SK-N-SH (cell line): ENCODE measurements around the gene PLEKHA3. TPM values are rescaled to one million over a fixed set of nuclear protein-coding genes. Genes with fewer than 3 reads are reported as not detected.

Experiments
- CTCF ChIA-PET: fragments of 300-600, 350-600 bp; formaldehyde crosslinking; extraction: SDS; loops from one replicate; lab custom pipeline; 2021; lab: Yijun Ruan, JAX
- POLR2A ChIA-PET: fragments of 350-600 bp; sonication (Branson Sonifier 250); formaldehyde crosslinking; extraction: SDS; loops from one replicate; lab custom pipeline; 2020; ENCODE audit warnings: antibody characterized with exemption, inconsistent platforms; lab: Yijun Ruan, JAX
- DNase-seq: peaks from one replicate; pipeline ENCODE4 v3.0.0; 2012
- H2AFZ ChIP-seq: fragments of 200-600 bp; sonication (generic); 2 replicates; pipeline ENCODE4 v1.8.1; 2016; ENCODE audit warnings: antibody characterized with exemption, mild to moderate bottlenecking, low read depth
- H3F3A ChIP-seq: fragments of 200-600 bp; sonication (generic); replicated peaks from 2 replicates; pipeline ENCODE3; 2016; ENCODE audit warnings: antibody characterized with exemption, mild to moderate bottlenecking; ENCODE audit not compliant: insufficient read depth
- H3K27ac ChIP-seq, 2 experiments: fragments of 200-500 bp in 1 of 2; fragments of 200-600 bp in 1 of 2; sonication (Bioruptor generic) in 1 of 2; sonication (generic), shearing (Covaris generic) in 1 of 2; 2 replicates each; pipeline versions ENCODE4 v1.5.1 to v1.6.1; 2014 to 2016; ENCODE audit warnings: low read depth in 2 of 2, inconsistent platforms in 1 of 2, low read length in 1 of 2, mild to moderate bottlenecking in 1 of 2, mixed read lengths in 1 of 2
- H3K27me3 ChIP-seq: fragments of 200-600 bp; sonication (generic), shearing (Covaris generic); 2 replicates; pipeline ENCODE4 v1.6.1; 2016; ENCODE audit warnings: mixed run types; ENCODE audit not compliant: insufficient read depth
- H3K36me3 ChIP-seq, 2 experiments: fragments of 200-500 bp in 1 of 2; fragments of 200-600 bp in 1 of 2; sonication (Bioruptor generic) in 1 of 2; sonication (generic) in 1 of 2; replicated peaks in 1 of 2; 2 replicates each; pipeline versions ENCODE3 to v1.5.1; 2014 to 2016; ENCODE audit warnings: low read length in 1 of 2, mild to moderate bottlenecking in 1 of 2; ENCODE audit not compliant: insufficient read depth in 2 of 2, control insufficient read depth in 1 of 2
- H3K4me1 ChIP-seq, 2 experiments: fragments of 200-500 bp in 1 of 2; fragments of 200-600 bp in 1 of 2; sonication (Bioruptor generic) in 1 of 2; sonication (generic), shearing (Covaris generic) in 1 of 2; 2 replicates each; pipeline versions ENCODE4 v1.5.1 to v1.6.1; 2014 to 2016; ENCODE audit warnings: low read depth in 1 of 2, low read length in 1 of 2, mixed run types in 1 of 2; ENCODE audit not compliant: insufficient read depth in 2 of 2, control insufficient read depth in 1 of 2
- H3K4me2 ChIP-seq: fragments of 200-600 bp; sonication (generic), shearing (Covaris generic); 2 replicates; pipeline ENCODE4 v1.6.1; 2017; ENCODE audit warnings: mixed run types
- H3K4me3 ChIP-seq, 2 experiments: fragments of 200-500 bp in 1 of 2; fragments of 200-600 bp in 1 of 2; sonication (Bioruptor generic) in 1 of 2; sonication (generic), shearing (Covaris generic) in 1 of 2; 2 replicates each; pipeline versions ENCODE4 v1.5.1 to v1.8.1; 2014 to 2016; ENCODE audit warnings: low read depth in 2 of 2, inconsistent platforms in 1 of 2, low read length in 1 of 2, mild to moderate bottlenecking in 1 of 2, mixed read lengths in 1 of 2, moderate library complexity in 1 of 2
- H3K79me2 ChIP-seq: fragments of 200-600 bp; sonication (generic); 2 replicates; pipeline ENCODE4 v1.8.1; 2017; ENCODE audit warnings: mild to moderate bottlenecking; ENCODE audit not compliant: insufficient read depth
- H3K9ac ChIP-seq: fragments of 200-600 bp; sonication (generic); 2 replicates; pipeline ENCODE4 v1.6.1; 2017; ENCODE audit warnings: mixed run types
- H3K9me2 ChIP-seq: fragments of 200-600 bp; sonication (generic); 2 replicates; pipeline ENCODE4 v1.6.1; 2017; ENCODE audit warnings: mixed run types
- H3K9me3 ChIP-seq: fragments of 200-600 bp; sonication (generic); 2 replicates; pipeline ENCODE4 v1.6.1; 2017; ENCODE audit warnings: mixed run types, mild to moderate bottlenecking, moderate library complexity
- H4K20me1 ChIP-seq: fragments of 200-600 bp; sonication (generic); 2 replicates; pipeline ENCODE4 v1.6.1; 2017; ENCODE audit warnings: mild to moderate bottlenecking, mixed run types; ENCODE audit not compliant: insufficient read depth
- EP300 ChIP-seq, 2 experiments: IDR thresholded peaks; 2 replicates each; pipeline versions ENCODE4 v1.4.0 to v1.6.1; 2012; ENCODE audit warnings: borderline replicate concordance in 1 of 2, low read depth in 1 of 2, low read length in 1 of 2
- FOSL2 ChIP-seq: IDR thresholded peaks from 2 replicates; pipeline ENCODE4 v1.4.0; 2012; ENCODE audit warnings: low read depth, mild to moderate bottlenecking, moderate library complexity, borderline replicate concordance
- FOXM1 ChIP-seq: IDR thresholded peaks from 2 replicates; pipeline ENCODE4 v1.4.0; 2012; ENCODE audit warnings: low read depth, mild to moderate bottlenecking
- GATA2 ChIP-seq: sonication (generic); formaldehyde crosslinking; IDR thresholded peaks from 2 replicates; pipeline ENCODE4 v1.5.0; 2020; ENCODE audit warnings: mild to moderate bottlenecking, missing genetic modification reagents
- MEF2A ChIP-seq: IDR thresholded peaks from 2 replicates; pipeline ENCODE4 v1.4.0; 2012; ENCODE audit warnings: low read depth, borderline replicate concordance
- NFIC ChIP-seq: IDR thresholded peaks from 2 replicates; pipeline ENCODE4 v1.4.0; 2012; ENCODE audit warnings: borderline replicate concordance
- RFX5 ChIP-seq: IDR thresholded peaks from 2 replicates; pipeline ENCODE4 v1.6.1; 2012; ENCODE audit warnings: mild to moderate bottlenecking, improper control_type of control experiment, low read length
- RXRA ChIP-seq: IDR thresholded peaks from 2 replicates; pipeline ENCODE4 v1.4.0; 2012; ENCODE audit warnings: low read depth, mild to moderate bottlenecking, borderline replicate concordance
- SIN3A ChIP-seq: IDR thresholded peaks from 2 replicates; pipeline ENCODE4 v1.6.1; 2012; ENCODE audit warnings: low read depth, mild to moderate bottlenecking, low read length, moderate library complexity, borderline replicate concordance
- TEAD4 ChIP-seq: IDR thresholded peaks from 2 replicates; pipeline ENCODE4 v1.4.0; 2012; ENCODE audit warnings: mild to moderate bottlenecking, borderline replicate concordance; ENCODE audit not compliant: insufficient read depth
- WGBS: methylation state at CpG from one replicate; pipeline ENCODE4 v1.1.6; 2017; ENCODE audit warnings: low lambda C conversion rate; 5-methylcytosine and 5-hydroxymethylcytosine counted together
- polyA plus RNA-seq, 3 experiments: library from polyadenylated mRNA; depleted of rRNA; stranded (reverse); fragments of >200 nt; gene quantifications; 2 replicates each; pipeline ENCODE4 v1.2.3, GENCODE V29; 2012
- TF ChIP-seq, protein P1 (sequence below): IDR thresholded peaks from 2 replicates; pipeline ENCODE4 v1.4.0; 2012; ENCODE audit warnings: low read depth, borderline replicate concordance
- TF ChIP-seq, protein P2 (sequence below): IDR thresholded peaks from 2 replicates; pipeline ENCODE4 v1.6.1; 2012; ENCODE audit warnings: mild to moderate bottlenecking, low read depth, low read length, moderate library complexity
- TF ChIP-seq, protein P3 (sequence below): fragments of 150-350 bp; IDR thresholded peaks from 2 replicates; pipeline ENCODE4 v1.6.1; 2017; ENCODE audit warnings: antibody characterized with exemption, low read length, low read depth, borderline replicate concordance

Gene PLEKHA3
- polyA plus RNA-seq, 1 of the 3 experiments (the other 2 are of a cell fraction): 5.7 TPM

DNA sequence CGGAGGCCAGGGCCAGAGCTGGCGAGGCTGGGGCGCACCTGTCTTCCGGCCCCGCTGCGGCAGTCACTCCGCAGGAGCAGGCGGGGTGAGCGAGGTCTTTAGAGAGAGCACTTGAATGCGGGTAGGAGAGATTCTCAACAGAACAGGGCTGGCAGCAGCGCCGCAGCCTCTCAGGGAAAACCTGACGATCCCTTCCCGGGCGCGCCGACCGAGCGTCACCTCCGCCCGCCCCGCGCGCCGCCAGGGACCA is 29.8 kb upstream of the PLEKHA3 start:
- DNase-seq: no peak
- CTCF ChIA-PET: interaction anchor here (1.0 to 4.0 kb wide), 2 partner anchors 29 to 36 kb away, joined by 3 to 22 read pairs; no protein-coding TSS in a partner anchor
- peaks cover 48% of the 10 kb centered on the region for H3K79me2 ChIP-seq

More for the DNA sequence above, 29.8 kb upstream of the PLEKHA3 start:
- Histone ChIP-seq H3K4me1 (peaks cover 0 to 22% of the 10 kb centered on the region in 2 experiments; a peak in 2 of 4 replicates), H2AFZ (peak overlapping the region; percentile 64), H3K27ac (peak overlapping the region; percentile 91 to 98; a peak in 3 of 4 replicates), H3F3A (peaks cover 4% of the 10 kb centered on the region), H3K27me3 (no peaks in the 10 kb centered on the region), H3K36me3 (peaks cover 18 to 27% of the 10 kb centered on the region in 2 experiments), H3K4me3 (peak overlapping the region; percentile 97 to 100), H3K9me3 (no peaks in the 10 kb centered on the region), H3K4me2 (peak overlapping the region; percentile 99), H3K9me2 (no peaks in the 10 kb centered on the region), H4K20me1 (peaks cover 21% of the 10 kb centered on the region), H3K9ac (peak overlapping the region; percentile 96)
- POLR2A ChIA-PET: interaction anchor here (0.9 to 1.8 kb wide), 8 partner anchors 9 to 73 kb away, joined by 3 to 22 read pairs (median 8); no protein-coding TSS in a partner anchor
- no peak for TF ChIP-seq SIN3A
- TF ChIP-seq NFIC: no peak
- no peak for TF ChIP-seq FOSL2
- no peak for TF ChIP-seq GATA2 (CRISPR knock-in tag)
- no peak for TF ChIP-seq RXRA
- TF ChIP-seq RFX5: no peak
- TF ChIP-seq, protein P1, sequence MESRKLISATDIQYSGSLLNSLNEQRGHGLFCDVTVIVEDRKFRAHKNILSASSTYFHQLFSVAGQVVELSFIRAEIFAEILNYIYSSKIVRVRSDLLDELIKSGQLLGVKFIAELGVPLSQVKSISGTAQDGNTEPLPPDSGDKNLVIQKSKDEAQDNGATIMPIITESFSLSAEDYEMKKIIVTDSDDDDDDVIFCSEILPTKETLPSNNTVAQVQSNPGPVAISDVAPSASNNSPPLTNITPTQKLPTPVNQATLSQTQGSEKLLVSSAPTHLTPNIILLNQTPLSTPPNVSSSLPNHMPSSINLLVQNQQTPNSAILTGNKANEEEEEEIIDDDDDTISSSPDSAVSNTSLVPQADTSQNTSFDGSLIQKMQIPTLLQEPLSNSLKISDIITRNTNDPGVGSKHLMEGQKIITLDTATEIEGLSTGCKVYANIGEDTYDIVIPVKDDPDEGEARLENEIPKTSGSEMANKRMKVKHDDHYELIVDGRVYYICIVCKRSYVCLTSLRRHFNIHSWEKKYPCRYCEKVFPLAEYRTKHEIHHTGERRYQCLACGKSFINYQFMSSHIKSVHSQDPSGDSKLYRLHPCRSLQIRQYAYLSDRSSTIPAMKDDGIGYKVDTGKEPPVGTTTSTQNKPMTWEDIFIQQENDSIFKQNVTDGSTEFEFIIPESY: no peak
- TF ChIP-seq FOXM1: no peak
- no peak for TF ChIP-seq EP300 (IDR thresholded peaks at IDR 0.05; ENCODE audit: borderline replicate concordance in 1 of 2, low read depth in 1 of 2, low read length in 1 of 2)
- TF ChIP-seq, protein P2, sequence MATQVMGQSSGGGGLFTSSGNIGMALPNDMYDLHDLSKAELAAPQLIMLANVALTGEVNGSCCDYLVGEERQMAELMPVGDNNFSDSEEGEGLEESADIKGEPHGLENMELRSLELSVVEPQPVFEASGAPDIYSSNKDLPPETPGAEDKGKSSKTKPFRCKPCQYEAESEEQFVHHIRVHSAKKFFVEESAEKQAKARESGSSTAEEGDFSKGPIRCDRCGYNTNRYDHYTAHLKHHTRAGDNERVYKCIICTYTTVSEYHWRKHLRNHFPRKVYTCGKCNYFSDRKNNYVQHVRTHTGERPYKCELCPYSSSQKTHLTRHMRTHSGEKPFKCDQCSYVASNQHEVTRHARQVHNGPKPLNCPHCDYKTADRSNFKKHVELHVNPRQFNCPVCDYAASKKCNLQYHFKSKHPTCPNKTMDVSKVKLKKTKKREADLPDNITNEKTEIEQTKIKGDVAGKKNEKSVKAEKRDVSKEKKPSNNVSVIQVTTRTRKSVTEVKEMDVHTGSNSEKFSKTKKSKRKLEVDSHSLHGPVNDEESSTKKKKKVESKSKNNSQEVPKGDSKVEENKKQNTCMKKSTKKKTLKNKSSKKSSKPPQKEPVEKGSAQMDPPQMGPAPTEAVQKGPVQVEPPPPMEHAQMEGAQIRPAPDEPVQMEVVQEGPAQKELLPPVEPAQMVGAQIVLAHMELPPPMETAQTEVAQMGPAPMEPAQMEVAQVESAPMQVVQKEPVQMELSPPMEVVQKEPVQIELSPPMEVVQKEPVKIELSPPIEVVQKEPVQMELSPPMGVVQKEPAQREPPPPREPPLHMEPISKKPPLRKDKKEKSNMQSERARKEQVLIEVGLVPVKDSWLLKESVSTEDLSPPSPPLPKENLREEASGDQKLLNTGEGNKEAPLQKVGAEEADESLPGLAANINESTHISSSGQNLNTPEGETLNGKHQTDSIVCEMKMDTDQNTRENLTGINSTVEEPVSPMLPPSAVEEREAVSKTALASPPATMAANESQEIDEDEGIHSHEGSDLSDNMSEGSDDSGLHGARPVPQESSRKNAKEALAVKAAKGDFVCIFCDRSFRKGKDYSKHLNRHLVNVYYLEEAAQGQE: no peak
- TF ChIP-seq TEAD4: no peak
- TF ChIP-seq MEF2A: no peak
- TF ChIP-seq, protein P3, sequence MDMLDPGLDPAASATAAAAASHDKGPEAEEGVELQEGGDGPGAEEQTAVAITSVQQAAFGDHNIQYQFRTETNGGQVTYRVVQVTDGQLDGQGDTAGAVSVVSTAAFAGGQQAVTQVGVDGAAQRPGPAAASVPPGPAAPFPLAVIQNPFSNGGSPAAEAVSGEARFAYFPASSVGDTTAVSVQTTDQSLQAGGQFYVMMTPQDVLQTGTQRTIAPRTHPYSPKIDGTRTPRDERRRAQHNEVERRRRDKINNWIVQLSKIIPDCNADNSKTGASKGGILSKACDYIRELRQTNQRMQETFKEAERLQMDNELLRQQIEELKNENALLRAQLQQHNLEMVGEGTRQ: no peak
- 0% methylated on average over 1 of the region's 25 CpGs for WGBS
